Activated CD4-positive, alpha-beta T cell treated with anti-CD3 and anti-CD28 coated beads for 36 hours (primary cell): ENCODE measurements around the gene TMEM39A. TPM values are rescaled to one million over a fixed set of nuclear protein-coding genes. Genes with fewer than 3 reads are reported as not detected.
A peak's percentile ranks its signal among the peaks of the same experiment; 100 is the strongest.

ENCODE experiments used
- ATAC-seq: fragments of 200-7000 bp; cut with Tn5 transposase; one replicate; pipeline ENCODE4 v1.10.0; 2021; ENCODE audit warnings: mild to moderate bottlenecking, moderate library complexity
- CTCF ChIA-PET: fragments of 350-600 bp; sonication (Branson Sonifier 250); formaldehyde crosslinking; loops from one replicate; lab custom pipeline; 2021; ENCODE audit warnings: antibody characterized with exemption; lab: Charles Lee
- POLR2A ChIA-PET: fragments of 350-600 bp; sonication (Branson Sonifier 250); formaldehyde crosslinking; loops from one replicate; lab custom pipeline; 2021; ENCODE audit warnings: antibody characterized with exemption, inconsistent platforms; lab: Charles Lee
- DNase-seq: peaks from one replicate; pipeline ENCODE4 v3.0.0-alpha.2; 2020
- H3K27ac Mint-ChIP-seq: one replicate; pipeline ENCODE4 v1.8.0; 2021; ENCODE audit warnings: mixed read lengths
- H3K27me3 Mint-ChIP-seq: one replicate; pipeline ENCODE4 v1.8.0; 2021; ENCODE audit warnings: mixed read lengths
- H3K36me3 Mint-ChIP-seq: one replicate; pipeline ENCODE4 v1.8.0; 2021; ENCODE audit warnings: low read depth, mixed read lengths
- H3K4me1 Mint-ChIP-seq: one replicate; pipeline ENCODE4 v1.8.0; 2021; ENCODE audit warnings: mixed read lengths
- H3K4me3 Mint-ChIP-seq: one replicate; pipeline ENCODE4 v1.8.0; 2021; ENCODE audit warnings: mild to moderate bottlenecking, moderate library complexity, mixed read lengths
- H3K9me3 Mint-ChIP-seq: one replicate; pipeline ENCODE4 v1.8.0; 2021; ENCODE audit warnings: low read depth, mixed read lengths
- intact Hi-C, 2 experiments: fragments of 100-400 bp; cut with DNase I in 1 of 2; cut with micrococcal nuclease in 1 of 2; formaldehyde crosslinking; loops; one replicate each; pipeline versions ENCODE4 v1.14.2 to v1.15.1; 2022 to 2024; cut with DNase I, micrococcal nuclease
- total RNA-seq, 2 experiments: library from RNA; stranded (reverse); gene quantifications; one replicate each; pipeline ENCODE4 v1.2.3, GENCODE V29; 2021

TMEM39A gene
- total RNA-seq, 2 experiments from 2014 or later = 24.5 to 30.5 TPM

- H3K4me3 Mint-ChIP-seq = no peak overlapping the region
- H3K27ac Mint-ChIP-seq = no peak overlapping the region
- no peak for ATAC-seq
- H3K9me3 Mint-ChIP-seq = no peaks in the 10 kb centered on the region
- CTCF ChIA-PET = no interaction called here
- H3K27me3 Mint-ChIP-seq = no peaks in the 10 kb centered on the region
- peaks cover 11% of the 10 kb centered on the region for H3K36me3 Mint-ChIP-seq
- no peak for DNase-seq
- POLR2A ChIA-PET = no interaction called here
- peaks cover 19% of the 10 kb centered on the region for H3K4me1 Mint-ChIP-seq
- intact Hi-C loops = no loop called here
Measured at GRCh38 chr3:119400466-119400865, 62.9 kb downstream of the TMEM39A start.

DNA sequence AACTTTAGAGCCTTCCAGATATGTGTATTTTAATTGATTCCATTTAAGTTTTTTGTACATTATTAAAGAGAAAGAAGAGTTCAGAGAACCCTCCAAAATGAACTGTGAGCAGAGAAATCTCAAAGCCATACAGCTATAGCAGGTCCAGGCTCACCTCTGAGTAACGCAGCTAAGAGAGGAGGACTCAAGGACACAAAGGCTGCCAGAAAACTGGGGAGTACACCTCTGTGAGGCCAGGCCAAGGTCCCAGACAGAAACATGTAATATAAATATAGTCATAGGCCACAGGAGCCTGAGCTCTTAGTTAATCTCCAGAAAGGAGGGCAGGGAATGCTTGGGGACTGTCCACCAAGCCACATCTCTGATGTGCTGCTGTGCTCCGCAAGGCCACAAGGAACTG, 66.5 kb downstream of the TMEM39A start:
- intact Hi-C loops = no loop called here
- peaks cover 23% of the 10 kb centered on the region for H3K4me1 Mint-ChIP-seq
- H3K36me3 Mint-ChIP-seq = peaks cover 26% of the 10 kb centered on the region
- POLR2A ChIA-PET = no interaction called here
- DNase-seq (no peak), ATAC-seq (no peak)
- H3K27me3 Mint-ChIP-seq = no peaks in the 10 kb centered on the region
- no peak overlapping the region for H3K27ac Mint-ChIP-seq
- no peak overlapping the region for H3K4me3 Mint-ChIP-seq
- no peaks in the 10 kb centered on the region for H3K9me3 Mint-ChIP-seq
- CTCF ChIA-PET = interaction anchor here (0.9 to 1.1 kb wide), 3 partner anchors 16 to 414 kb away, joined by 3 to 4 read pairs (median 3); no protein-coding TSS in a partner anchor

GRCh38 chr3:119395923-119396358, 67.5 kb downstream of the TMEM39A start:
- Mint-ChIP-seq H3K4me1 (peaks cover 17% of the 10 kb centered on the region), H3K27me3 (no peaks in the 10 kb centered on the region), H3K36me3 (peaks cover 27% of the 10 kb centered on the region), H3K9me3 (no peaks in the 10 kb centered on the region), H3K27ac (no peak overlapping the region), H3K4me3 (no peak overlapping the region)
- peak; percentile 28 for DNase-seq
- ATAC-seq = peak; percentile 57
- POLR2A ChIA-PET = no interaction called here
- CTCF ChIA-PET = interaction anchor here (0.9 kb wide), 1 partner anchor 105 kb away, joined by 4 read pairs; no protein-coding TSS in a partner anchor
- intact Hi-C loops = no loop called here

- no peak for ATAC-seq
- H3K4me3 Mint-ChIP-seq = no peak overlapping the region
- DNase-seq = no peak
- no peaks in the 10 kb centered on the region for H3K4me1 Mint-ChIP-seq
- no peak overlapping the region for H3K27ac Mint-ChIP-seq
- POLR2A ChIA-PET = no interaction called here
- H3K36me3 Mint-ChIP-seq = peaks cover 22% of the 10 kb centered on the region
- intact Hi-C loops = no loop called here
- no peaks in the 10 kb centered on the region for H3K9me3 Mint-ChIP-seq
- CTCF ChIA-PET = no interaction called here
- H3K27me3 Mint-ChIP-seq = no peaks in the 10 kb centered on the region
Measured at GRCh38 chr3:119388577-119388976, 74.8 kb downstream of the TMEM39A start.

DNA sequence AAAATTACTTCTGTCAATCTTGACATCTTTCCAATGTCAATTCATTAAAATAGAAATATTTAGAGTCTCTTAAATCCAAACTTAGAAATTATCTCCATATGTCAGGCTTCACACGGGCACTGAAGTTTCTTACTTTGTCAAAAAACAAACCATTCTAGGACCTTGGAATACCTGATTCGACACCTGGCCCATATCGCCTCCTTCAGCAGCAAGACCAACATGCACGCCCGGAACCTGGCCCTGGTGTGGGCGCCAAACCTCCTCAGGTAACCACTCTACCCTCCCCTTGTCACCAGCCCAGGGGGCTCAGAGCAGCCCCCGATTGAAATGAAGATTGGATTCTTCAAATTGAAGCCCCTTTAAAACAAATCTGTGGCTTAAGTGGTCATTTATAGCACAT, 81.3 kb downstream of the TMEM39A start:
- no peak for DNase-seq
- Mint-ChIP-seq H3K4me3 (no peak overlapping the region), H3K4me1 (no peaks in the 10 kb centered on the region), H3K27me3 (no peaks in the 10 kb centered on the region), H3K27ac (no peak overlapping the region), H3K36me3 (peaks cover 3% of the 10 kb centered on the region), H3K9me3 (no peaks in the 10 kb centered on the region)
- no peak for ATAC-seq
- intact Hi-C loops = no loop called here
- ChIA-PET POLR2A (no interaction called here), CTCF (no interaction called here)

DNA sequence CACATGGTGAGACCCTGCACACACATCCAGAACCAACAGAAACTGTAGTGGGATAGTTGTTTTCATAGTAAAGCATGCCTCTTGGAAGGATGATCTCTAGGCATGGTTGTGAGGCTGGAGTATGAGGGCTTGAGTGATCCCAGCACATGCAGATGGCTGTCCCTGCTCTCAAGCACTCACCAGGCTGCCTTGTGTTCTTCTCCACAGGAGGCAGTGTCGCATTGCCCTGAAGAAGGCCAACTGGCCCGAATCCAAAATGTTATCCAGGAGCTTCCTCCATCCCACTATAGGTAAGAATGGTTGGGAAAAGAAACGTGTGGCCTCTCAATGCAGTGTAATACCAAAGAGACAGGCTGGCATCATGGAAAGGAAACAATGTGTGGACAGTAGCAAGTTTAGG, 82.7 kb downstream of the TMEM39A start:
- H3K9me3 Mint-ChIP-seq = no peaks in the 10 kb centered on the region
- intact Hi-C loops = no loop called here
- H3K27ac Mint-ChIP-seq = no peak overlapping the region
- ATAC-seq (no peak), DNase-seq (no peak)
- no peak overlapping the region for H3K4me3 Mint-ChIP-seq
- no peaks in the 10 kb centered on the region for H3K27me3 Mint-ChIP-seq
- H3K4me1 Mint-ChIP-seq = no peaks in the 10 kb centered on the region
- peaks cover 3% of the 10 kb centered on the region for H3K36me3 Mint-ChIP-seq
- POLR2A ChIA-PET = no interaction called here
- CTCF ChIA-PET = no interaction called here

Other genes with a start within 250 kb of the TMEM39A start
- 10 to 100 TPM; 16.6 to 16.7 TPM for gene B4GALT4, start 222.7 kb downstream of the TMEM39A start, total RNA-seq
- gene ARHGAP31, start 169.2 kb downstream of the TMEM39A start, total RNA-seq = 1 to 10 TPM; 9.2 to 9.6 TPM
- gene POGLUT1, start 5.3 kb upstream of the TMEM39A start, total RNA-seq = 10 to 100 TPM; 11.4 to 12.3 TPM
- gene TIMMDC1, start 34.9 kb upstream of the TMEM39A start, total RNA-seq = 10 to 100 TPM; 82.3 to 96.0 TPM
- gene CD80, start 96.0 kb upstream of the TMEM39A start, total RNA-seq = 1 to 10 TPM in 1 of 2 experiments, under 1 TPM in 1; 0.74 to 1.2 TPM
- gene ADPRH, start 115.9 kb upstream of the TMEM39A start, total RNA-seq = 1 to 10 TPM; 2.5 to 3.5 TPM
- gene PLA1A, start 134.3 kb upstream of the TMEM39A start, total RNA-seq = not detected
- gene POPDC2, start 197.0 kb upstream of the TMEM39A start, total RNA-seq = 1 to 10 TPM; 1.4 to 1.7 TPM
- 10 to 100 TPM; 69.5 to 82.8 TPM for gene COX17, start 213.8 kb upstream of the TMEM39A start, total RNA-seq
- under 1 TPM; 0.25 to 0.67 TPM for gene CFAP91, start 239.4 kb upstream of the TMEM39A start, total RNA-seq